Body of pancreas (tissue), 4 donors: ENCODE results near the gene RAD51B.

Source experiments
- CTCF ChIP-seq, 7 experiments: fragments of 450-650 bp in 4 of 7; fragments of 200-600 bp in 3 of 7; sonication (generic) in 3 of 7; IDR thresholded peaks; one replicate each; pipeline ENCODE4 v1.5.1; 2016 to 2019; ENCODE audit warnings: antibody characterized with exemption in 7 of 7
- POLR2A ChIP-seq, 3 donors: fragments of 450-650 bp; IDR thresholded peaks; one replicate each; pipeline ENCODE4 v1.6.1; 2016; ENCODE audit warnings: antibody characterized with exemption in 3 of 3, mild to moderate bottlenecking in 2 of 3

GRCh38 chr14:68307790-68308168 is 488.2 kb downstream of the RAD51B start:
- TF ChIP-seq CTCF (IDR thresholded peaks at IDR 0.05) (no peak), POLR2A (IDR thresholded peaks at IDR 0.05) (no peak)
